K562 (cell line): ENCODE measurements around the gene THOP1. TPM values are rescaled to one million over a fixed set of nuclear protein-coding genes. Genes with fewer than 3 reads are reported as not detected.

Experiments used
- ATAC-seq: fragments of 200-7000 bp; cut with Tn5 transposase; 3 replicates; pipeline ENCODE4 v1.9.1; 2020; ENCODE audit warnings: moderate library complexity
- BruUV-seq: library from RNA; stranded (reverse); fragments of 400-500 nt; replicated peaks from 2 replicates; lab custom pipeline; 2021; lab: Mats Ljungman, UMichigan
- CTCF ChIA-PET: fragments of 300-600 bp; formaldehyde crosslinking; extraction: SDS; loops from one replicate; lab custom pipeline; 2021; ENCODE audit warnings: low intra/inter-chr PET ratio; lab: Yijun Ruan, JAX
- POLR2A ChIA-PET: fragments of 300-600, 350-650 bp; sonication (Branson Sonifier 250); formaldehyde crosslinking; extraction: SDS; loops from one replicate; lab custom pipeline; 2021; ENCODE audit warnings: antibody characterized with exemption, inconsistent platforms; lab: Yijun Ruan, JAX
- DNase-seq, 4 experiments: peaks; one replicate each; pipeline versions ENCODE4 v3.0.0 to v3.0.0-alpha.2; 2011 to 2018; ENCODE audit warnings: low spot score in 3 of 4, mixed read lengths in 3 of 4; ENCODE audit errors: extremely low read depth in 1 of 4
- FAIRE-seq: peaks from 2 replicates; lab custom pipeline; 2011; peaks lifted over from hg19 to GRCh38; lab: Jason Lieb, UNC
- H2AFZ ChIP-seq: 2 replicates; pipeline ENCODE4 v1.6.0; 2011; ENCODE audit warnings: low read depth, low read length, control low read depth, inconsistent platforms
- H3K27ac ChIP-seq: fragments of 200-600 bp; 3 replicates; pipeline ENCODE4 v1.8.0; 2011; ENCODE audit warnings: low read depth, mild to moderate bottlenecking, control low read depth, inconsistent platforms, low read length, moderate library complexity, mixed read lengths; ENCODE audit errors: extremely low read depth
- H3K27me3 ChIP-seq, 2 experiments: fragments of 300-600 bp in 1 of 2; 2 replicates in 1 of 2; 3 replicates in 1 of 2; pipeline versions ENCODE4 v1.6.0 to v1.8.0; 2011; ENCODE audit warnings: inconsistent platforms in 2 of 2, low read length in 2 of 2, mild to moderate bottlenecking in 1 of 2, mixed read lengths in 1 of 2, moderate library complexity in 1 of 2; ENCODE audit not compliant: control insufficient read depth in 2 of 2, insufficient read depth in 2 of 2
- H3K36me3 ChIP-seq: fragments of 300-600 bp; 3 replicates; pipeline ENCODE4 v1.8.0; 2011; ENCODE audit warnings: mild to moderate bottlenecking, low read length, inconsistent platforms; ENCODE audit not compliant: control insufficient read depth, insufficient read depth
- H3K4me1 ChIP-seq, 2 experiments: fragments of 200-600 bp in 1 of 2; replicated peaks in 1 of 2; 2 replicates in 1 of 2; 3 replicates in 1 of 2; pipeline versions ENCODE4 v1.5.1 to v1.8.0; 2011; ENCODE audit warnings: inconsistent platforms in 2 of 2, low read length in 2 of 2, mild to moderate bottlenecking in 1 of 2, mixed read lengths in 1 of 2, moderate library complexity in 1 of 2; ENCODE audit not compliant: control insufficient read depth in 2 of 2, insufficient read depth in 2 of 2
- H3K4me2 ChIP-seq: 2 replicates; pipeline ENCODE4 v1.6.1; 2011; ENCODE audit warnings: low read length, control low read depth, inconsistent platforms, mixed read lengths; ENCODE audit not compliant: insufficient read depth
- H3K4me3 ChIP-seq: fragments of 200-600 bp; sonication (generic), shearing (Covaris generic); 2 replicates; pipeline ENCODE4 v1.5.1; 2016; ENCODE audit warnings: control low read depth, inconsistent platforms
- H3K79me2 ChIP-seq: fragments of 200-600 bp; 3 replicates; pipeline ENCODE4 v1.8.0; 2011; ENCODE audit warnings: low read length, inconsistent platforms; ENCODE audit not compliant: control insufficient read depth, insufficient read depth
- H3K9ac ChIP-seq, 2 experiments: 2 replicates each; pipeline versions ENCODE4 v1.6.0 to v1.6.1; 2011; ENCODE audit warnings: low read depth in 2 of 2, low read length in 2 of 2, control low read depth in 1 of 2, inconsistent platforms in 1 of 2, mild to moderate bottlenecking in 1 of 2, mixed read lengths in 1 of 2; ENCODE audit not compliant: insufficient read depth in 1 of 2
- H3K9me1 ChIP-seq: one replicate; pipeline ENCODE4 v1.6.0; 2011; ENCODE audit warnings: inconsistent platforms, mild to moderate bottlenecking, low read length, moderate library complexity; ENCODE audit not compliant: control insufficient read depth, insufficient read depth
- H3K9me3 ChIP-seq: replicated peaks from 2 replicates; pipeline ENCODE4 v1.5.1; 2011; ENCODE audit warnings: low read depth, low read length, inconsistent platforms; ENCODE audit not compliant: control insufficient read depth, insufficient read depth
- H4K20me1 ChIP-seq: replicated peaks from 2 replicates; pipeline ENCODE4 v1.6.1; 2011; ENCODE audit warnings: low read length, inconsistent platforms, mixed read lengths; ENCODE audit not compliant: control insufficient read depth, insufficient read depth
- CTBP1 ChIP-seq: fragments of 450-650 bp; IDR thresholded peaks from 2 replicates; pipeline ENCODE4 v1.6.1; 2016; ENCODE audit warnings: borderline replicate concordance
- EHMT2 ChIP-seq: fragments of 450-650 bp; IDR thresholded peaks from 2 replicates; pipeline ENCODE4 v1.6.1; 2018; ENCODE audit warnings: antibody characterized with exemption
- ELF1 ChIP-seq: fragments of 200-800 bp; sonication (Bioruptor generic); IDR thresholded peaks from 2 replicates; pipeline ENCODE4 v1.6.1; 2016; ENCODE audit warnings: missing genetic modification characterization, missing compliant biosample characterization
- HBP1 ChIP-seq: fragments of 450-650 bp; formaldehyde crosslinking; IDR thresholded peaks from 2 replicates; pipeline ENCODE4 v1.4.0; 2022; ENCODE audit warnings: missing genetic modification characterization
- HMGN3 ChIP-seq: IDR thresholded peaks from 2 replicates; pipeline ENCODE4 v1.6.1; 2011; ENCODE audit warnings: borderline replicate concordance, low read depth, mild to moderate bottlenecking, mixed read lengths, low read length; ENCODE audit not compliant: insufficient read length; ENCODE audit errors: extremely low read depth
- POLR2G ChIP-seq: fragments of 200-400 bp; formaldehyde crosslinking; IDR thresholded peaks from 2 replicates; pipeline ENCODE4 v1.6.1; 2017; ENCODE audit warnings: low read depth, mild to moderate bottlenecking, antibody characterized with exemption, low read length, moderate library complexity
- STAT5B ChIP-seq: fragments of 250-450 bp; sonication (Bioruptor Pico); IDR thresholded peaks from 2 replicates; pipeline ENCODE4 v1.8.0; 2021; ENCODE audit warnings: mild to moderate bottlenecking, inconsistent platforms
- ZNF263 ChIP-seq: sonication (generic); formaldehyde crosslinking; IDR thresholded peaks from 2 replicates; pipeline ENCODE4 v1.8.0; 2022; ENCODE audit warnings: mild to moderate bottlenecking, missing genetic modification reagents, borderline replicate concordance
- WGBS: fragments of 100-300 bp; shearing (Covaris generic); methylation state at CpG from one replicate; pipeline ENCODE4 v1.1.6; 2016; ENCODE audit warnings: low coverage, mixed read lengths; ENCODE audit not compliant: insufficient coverage; ENCODE audit errors: missing lambda C conversion rate; 5-methylcytosine and 5-hydroxymethylcytosine counted together
- in situ Hi-C: fragments of 300-500 bp; cut with MboI; formaldehyde crosslinking; loops from 4 replicates; pipeline ENCODE4 v1.15.0; 2018; ENCODE audit warnings: inconsistent platforms, mixed read lengths
- intact Hi-C: fragments of 100-400 bp; cut with micrococcal nuclease; formaldehyde crosslinking; loops from 2 replicates; pipeline ENCODE4 v1.14.2; 2022
- polyA plus RNA-seq, 8 experiments: library from polyadenylated mRNA; depleted of rRNA in 4 of 8; stranded (reverse) in 5 of 8; unstranded in 3 of 8; fragments of >200 nt; fragmentation: Nextera tagmentation in 2 of 8; fragmentation: Illumina TruSeq in 1 of 8; extraction: Ambion mirVana in 2 of 8; extraction: Trizol in 1 of 8; gene quantifications; 2 replicates each; pipeline versions ENCODE4 v1.2.1 to v1.2.3, GENCODE V29; 2011 to 2014; ENCODE audit warnings: inconsistent platforms in 1 of 8, missing spikeins in 1 of 8
- total RNA-seq, 7 experiments: library from RNA; depleted of rRNA in 6 of 7; stranded (reverse); fragments of >200 nt in 6 of 7; fragmentation: Illumina TruSeq in 2 of 7; extraction: Trizol in 2 of 7; gene quantifications; 2 replicates each; pipeline versions ENCODE4 v1.2.1 to v1.2.3, GENCODE V29; 2011 to 2021; ENCODE audit warnings: low replicate concordance in 1 of 7

The THOP1 gene
- total and polyA plus RNA-seq, 9 of the 15 experiments (the other 6 are each of a cell fraction or from before 2014, with no cell fraction given): 1.3 to 255 (median 96.1) TPM

- TF ChIP-seq HMGN3 (no peak), HBP1 (CRISPR knock-in tag) (no peak), ZNF263 (CRISPR knock-in tag) (no peak)
These were observed 20.4 kb upstream of the THOP1 start (continued) for GRCh38 chr19:2764945-2765344.

- no peaks in the 10 kb centered on the region for H3K9me3 ChIP-seq
- no peak for FAIRE-seq
- H2AFZ ChIP-seq: no peak overlapping the region
- DNase-seq: peak in 1 of 4 experiments; percentile 8
- no peaks in the 10 kb centered on the region for H3K27me3 ChIP-seq
- no peak overlapping the region for H3K9ac ChIP-seq
- H3K36me3 ChIP-seq: peaks cover 94% of the 10 kb centered on the region; the same call in 1 of the 3 replicates
- in situ Hi-C loops: no loop called here
- TF ChIP-seq CTBP1: no peak
- no peak for TF ChIP-seq ELF1 (tag)
- TF ChIP-seq STAT5B (CRISPR knock-in tag): no peak
- TF ChIP-seq POLR2G: 0 out of 2 replicates have a peak, but pooled peaks have one; percentile 21
- TF ChIP-seq EHMT2: no peak
- no peak overlapping the region for H3K27ac ChIP-seq
- intact Hi-C loops: no loop called here
- H3K4me1 ChIP-seq: peaks cover 0 to 29% of the 10 kb centered on the region in 2 experiments; a peak in 2 of 5 replicates
- H4K20me1 ChIP-seq: peaks cover 15% of the 10 kb centered on the region; the same call in 1 of the 2 replicates
- no peaks in the 10 kb centered on the region for H3K9me1 ChIP-seq
- 94% methylated on average over 9 of the region's 15 CpGs for WGBS
- POLR2A ChIA-PET: interaction anchor here (1.2 to 1.4 kb wide), 2 partner anchors 14 to 16 kb away, joined by 3 to 4 read pairs; no protein-coding TSS in a partner anchor
- no peak overlapping the region for H3K4me2 ChIP-seq
- no TSS peak for BruUV-seq
- CTCF ChIA-PET: no interaction called here
- H3K4me3 ChIP-seq: no peak overlapping the region
- no peak for ATAC-seq
- H3K79me2 ChIP-seq: peaks cover 21% of the 10 kb centered on the region
These were observed 19.9 kb upstream of the THOP1 start for GRCh38 chr19:2765376-2765775.
